WTC11 (cell line): ENCODE data around the gene CDH13. TPM values are rescaled to one million over a fixed set of nuclear protein-coding genes. Genes with fewer than 3 reads are reported as not detected.

Experiments used
- ATAC-seq: fragments of 200-7000 bp; cut with Tn5 transposase; 2 replicates; pipeline ENCODE4 v1.10.0; 2021; ENCODE audit warnings: mild to moderate bottlenecking, moderate library complexity
- CTCF ChIA-PET: fragments of 300-600 bp; sonication (Branson Sonifier 250); formaldehyde crosslinking; loops from one replicate; lab custom pipeline; 2021; ENCODE audit warnings: antibody characterized with exemption; lab: Charles Lee
- POLR2A ChIA-PET: fragments of 350-600 bp; sonication (Branson Sonifier 250); formaldehyde crosslinking; loops from one replicate; lab custom pipeline; 2021; ENCODE audit warnings: antibody characterized with exemption; lab: Charles Lee
- DNase-seq: peaks from one replicate; pipeline ENCODE4 v3.0.0; 2021; ENCODE audit warnings: low spot score
- H3K27ac Mint-ChIP-seq: 2 replicates; pipeline ENCODE4 v1.8.0; 2021; ENCODE audit warnings: mixed read lengths
- H3K27me3 Mint-ChIP-seq: 2 replicates; pipeline ENCODE4 v1.8.0; 2021; ENCODE audit warnings: low read depth, mild to moderate bottlenecking, moderate library complexity, mixed read lengths
- H3K36me3 Mint-ChIP-seq: 2 replicates; pipeline ENCODE4 v1.8.0; 2021; ENCODE audit warnings: mixed read lengths
- H3K4me1 Mint-ChIP-seq: 2 replicates; pipeline ENCODE4 v1.8.0; 2022; ENCODE audit warnings: mixed read lengths
- H3K4me3 Mint-ChIP-seq: 2 replicates; pipeline ENCODE4 v1.8.0; 2021; ENCODE audit warnings: mild to moderate bottlenecking, moderate library complexity, mixed read lengths
- H3K9me3 Mint-ChIP-seq: 2 replicates; pipeline ENCODE4 v1.8.0; 2021; ENCODE audit warnings: mixed read lengths
- ARID4B ChIP-seq: sonication (generic); formaldehyde crosslinking; IDR thresholded peaks from 2 replicates; pipeline ENCODE4 v1.8.0; 2023; ENCODE audit warnings: missing genetic modification reagents, mild to moderate bottlenecking, borderline replicate concordance
- CBFB ChIP-seq: sonication (generic); formaldehyde crosslinking; IDR thresholded peaks from 2 replicates; pipeline ENCODE4 v1.8.1; 2022; ENCODE audit warnings: mild to moderate bottlenecking, low read depth, missing genetic modification reagents
- ESRRA ChIP-seq: sonication (generic); formaldehyde crosslinking; IDR thresholded peaks from 2 replicates; pipeline ENCODE4 v1.8.1; 2022; ENCODE audit warnings: mild to moderate bottlenecking, missing genetic modification reagents, borderline replicate concordance
- GABPB1 ChIP-seq: sonication (generic); formaldehyde crosslinking; IDR thresholded peaks from 2 replicates; pipeline ENCODE4 v1.8.1; 2023; ENCODE audit warnings: mild to moderate bottlenecking, missing genetic modification reagents
- IRF1 ChIP-seq: sonication (generic); formaldehyde crosslinking; IDR thresholded peaks from 2 replicates; pipeline ENCODE4 v1.8.0; 2023; ENCODE audit warnings: missing genetic modification reagents
- NFATC4 ChIP-seq: fragments of 250-450 bp; sonication (Bioruptor Pico); IDR thresholded peaks from 2 replicates; pipeline ENCODE4 v1.9.0; 2021; ENCODE audit warnings: mild to moderate bottlenecking
- NFE2L1 ChIP-seq: sonication (generic); formaldehyde crosslinking; IDR thresholded peaks from 2 replicates; pipeline ENCODE4 v1.8.1; 2023; ENCODE audit warnings: missing genetic modification reagents
- NFYB ChIP-seq: sonication (generic); formaldehyde crosslinking; conservative IDR thresholded peaks from 2 replicates; pipeline ENCODE4 v1.8.0; 2022; ENCODE audit warnings: low read depth, missing genetic modification reagents
- RELA ChIP-seq: sonication (generic); formaldehyde crosslinking; IDR thresholded peaks from 2 replicates; pipeline ENCODE4 v1.8.1; 2022; ENCODE audit warnings: missing genetic modification reagents, mild to moderate bottlenecking, borderline replicate concordance
- TEAD4 ChIP-seq: sonication (generic); formaldehyde crosslinking; IDR thresholded peaks from 2 replicates; pipeline ENCODE4 v1.8.0; 2022; ENCODE audit warnings: mild to moderate bottlenecking, missing genetic modification reagents
- ZNF219 ChIP-seq: sonication (generic); formaldehyde crosslinking; IDR thresholded peaks from 2 replicates; pipeline ENCODE4 v1.8.0; 2023; ENCODE audit warnings: missing genetic modification reagents, mild to moderate bottlenecking, borderline replicate concordance
- ZSCAN18 ChIP-seq: fragments of 250-450 bp; sonication (Bioruptor Pico); IDR thresholded peaks from 2 replicates; pipeline ENCODE4 v2.1.2; 2022; ENCODE audit warnings: mild to moderate bottlenecking, moderate library complexity
- total RNA-seq: library from RNA; stranded (reverse); gene quantifications from 3 replicates; pipeline ENCODE4 v1.2.3, GENCODE V29; 2021
- TF ChIP-seq, protein P1 (sequence below): sonication (generic); formaldehyde crosslinking; IDR thresholded peaks from 2 replicates; pipeline ENCODE4 v1.8.1; 2023; ENCODE audit warnings: mild to moderate bottlenecking, moderate library complexity, missing genetic modification reagents
- TF ChIP-seq, protein P2 (sequence below): sonication (generic); formaldehyde crosslinking; IDR thresholded peaks from 2 replicates; pipeline ENCODE4 v1.8.0; 2022; ENCODE audit warnings: mild to moderate bottlenecking, missing genetic modification reagents
- TF ChIP-seq, protein P3 (sequence below): fragments of 250-450 bp; sonication (Bioruptor Pico); IDR thresholded peaks from 2 replicates; pipeline ENCODE4 v1.8.0; 2021; ENCODE audit warnings: mild to moderate bottlenecking

Gene CDH13
- total RNA-seq, 1 experiment from 2014 or later, result 0.81 TPM

- Mint-ChIP-seq H3K27ac (no peak overlapping the region), H3K27me3 (no peaks in the 10 kb centered on the region), H3K4me3 (no peak overlapping the region), H3K36me3 (no peaks in the 10 kb centered on the region), H3K4me1 (peaks cover 2% of the 10 kb centered on the region), H3K9me3 (peaks cover 14% of the 10 kb centered on the region)
- ATAC-seq (no peak), DNase-seq (no peak)
- no peak for TF ChIP-seq TEAD4 (CRISPR knock-in tag)
- no peak for TF ChIP-seq NFATC4 (CRISPR knock-in tag)
- TF ChIP-seq RELA (CRISPR knock-in tag), result no peak
- no peak for TF ChIP-seq ESRRA (CRISPR knock-in tag)
- TF ChIP-seq, protein P1, sequence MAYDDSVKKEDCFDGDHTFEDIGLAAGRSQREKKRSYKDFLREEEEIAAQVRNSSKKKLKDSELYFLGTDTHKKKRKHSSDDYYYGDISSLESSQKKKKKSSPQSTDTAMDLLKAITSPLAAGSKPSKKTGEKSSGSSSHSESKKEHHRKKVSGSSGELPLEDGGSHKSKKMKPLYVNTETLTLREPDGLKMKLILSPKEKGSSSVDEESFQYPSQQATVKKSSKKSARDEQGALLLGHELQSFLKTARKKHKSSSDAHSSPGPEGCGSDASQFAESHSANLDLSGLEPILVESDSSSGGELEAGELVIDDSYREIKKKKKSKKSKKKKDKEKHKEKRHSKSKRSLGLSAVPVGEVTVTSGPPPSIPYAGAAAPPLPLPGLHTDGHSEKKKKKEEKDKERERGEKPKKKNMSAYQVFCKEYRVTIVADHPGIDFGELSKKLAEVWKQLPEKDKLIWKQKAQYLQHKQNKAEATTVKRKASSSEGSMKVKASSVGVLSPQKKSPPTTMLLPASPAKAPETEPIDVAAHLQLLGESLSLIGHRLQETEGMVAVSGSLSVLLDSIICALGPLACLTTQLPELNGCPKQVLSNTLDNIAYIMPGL (CRISPR knock-in tag), result no peak
- ChIA-PET CTCF (no interaction called here), POLR2A (no interaction called here)
Observed at GRCh38 chr16:82911925-82912324, 285.2 kb downstream of the CDH13 start.

DNA sequence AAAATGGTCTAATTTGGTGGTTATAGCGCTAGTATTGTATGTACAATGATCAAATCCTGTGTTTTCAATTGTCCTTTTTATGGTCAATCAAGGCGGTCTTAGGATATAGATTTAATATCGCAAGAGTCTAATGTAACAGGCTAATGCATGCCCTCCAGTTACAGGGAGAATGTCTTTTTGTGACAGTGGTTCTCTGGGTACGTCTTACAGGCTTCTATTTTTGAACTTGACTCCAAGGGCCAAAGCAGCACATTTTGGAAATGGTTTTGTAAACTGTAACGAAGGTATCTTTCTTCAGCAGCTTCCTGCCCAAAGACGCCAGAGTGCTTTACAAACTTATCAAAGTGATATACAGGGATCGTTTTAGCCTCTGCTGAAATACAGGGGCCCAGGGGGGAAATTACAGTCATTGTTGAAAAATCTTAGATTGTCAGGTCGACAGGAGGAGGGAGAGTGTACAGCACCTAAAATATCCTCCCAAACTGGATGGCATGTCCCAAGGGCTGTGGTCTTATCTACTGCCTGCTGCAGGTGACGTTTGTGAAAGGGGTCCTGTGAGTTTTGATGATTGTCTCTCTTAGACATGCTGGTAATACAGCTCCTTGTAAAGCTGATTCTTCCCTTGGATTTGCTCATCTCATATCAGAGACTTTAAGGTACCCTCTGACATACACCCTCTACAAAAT lies 288.5 kb downstream of the CDH13 start:
- H3K9me3 Mint-ChIP-seq, result peaks cover 15% of the 10 kb centered on the region
- H3K4me3 Mint-ChIP-seq, result no peak overlapping the region
- no peaks in the 10 kb centered on the region for H3K27me3 Mint-ChIP-seq
- no peak for ATAC-seq
- H3K36me3 Mint-ChIP-seq, result no peaks in the 10 kb centered on the region
- TF ChIP-seq NFYB (no peak), ZSCAN18 (CRISPR knock-in tag) (no peak), ZNF219 (no peak), ARID4B (CRISPR knock-in tag) (no peak)
- TF ChIP-seq, protein P2, sequence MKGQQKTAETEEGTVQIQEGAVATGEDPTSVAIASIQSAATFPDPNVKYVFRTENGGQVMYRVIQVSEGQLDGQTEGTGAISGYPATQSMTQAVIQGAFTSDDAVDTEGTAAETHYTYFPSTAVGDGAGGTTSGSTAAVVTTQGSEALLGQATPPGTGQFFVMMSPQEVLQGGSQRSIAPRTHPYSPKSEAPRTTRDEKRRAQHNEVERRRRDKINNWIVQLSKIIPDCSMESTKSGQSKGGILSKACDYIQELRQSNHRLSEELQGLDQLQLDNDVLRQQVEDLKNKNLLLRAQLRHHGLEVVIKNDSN (CRISPR knock-in tag), result no peak
- no peak overlapping the region for H3K27ac Mint-ChIP-seq
- CTCF ChIA-PET, result no interaction called here
- H3K4me1 Mint-ChIP-seq, result peaks cover 5% of the 10 kb centered on the region
- DNase-seq, result no peak
- POLR2A ChIA-PET, result no interaction called here

DNA sequence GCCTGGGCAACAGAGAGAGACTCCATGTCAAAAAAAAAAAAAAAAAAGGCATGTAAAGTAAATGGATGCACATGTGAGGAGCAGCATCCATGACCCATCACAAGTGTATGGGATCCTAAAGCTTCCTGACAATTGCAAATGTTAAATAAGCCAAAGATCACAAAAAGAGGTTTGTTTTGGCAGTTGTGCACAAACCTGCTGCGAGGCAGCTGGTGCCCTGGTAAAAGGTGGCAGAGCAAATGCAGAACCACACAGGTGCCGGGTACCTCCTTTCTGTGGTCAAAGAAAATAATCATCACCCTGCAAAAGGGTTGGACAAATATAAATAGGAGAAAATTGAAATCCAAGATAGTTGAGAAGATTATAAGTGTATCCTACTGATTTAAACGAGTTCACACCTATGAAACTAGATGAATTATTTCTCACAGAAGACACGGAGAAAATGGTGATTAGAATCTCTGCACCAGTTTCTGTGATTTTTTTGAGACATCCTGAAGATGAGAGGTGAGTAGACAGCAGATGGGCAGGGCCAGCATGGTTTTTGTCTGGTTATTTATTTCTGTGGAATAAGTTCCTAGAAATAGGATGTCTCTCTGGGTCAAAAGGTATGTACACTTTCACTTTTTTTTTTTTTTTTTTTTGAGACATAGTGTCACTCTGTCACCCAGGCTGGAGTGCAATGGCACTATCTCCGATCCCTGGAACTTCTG lies 291.3 kb downstream of the CDH13 start:
- ATAC-seq, result no peak
- Mint-ChIP-seq H3K4me3 (no peak overlapping the region), H3K27ac (no peak overlapping the region), H3K36me3 (no peaks in the 10 kb centered on the region), H3K9me3 (peaks cover 16% of the 10 kb centered on the region), H3K27me3 (no peaks in the 10 kb centered on the region), H3K4me1 (peaks cover 5% of the 10 kb centered on the region)
- ChIA-PET POLR2A (no interaction called here), CTCF (no interaction called here)
- no peak for DNase-seq
- TF ChIP-seq CBFB (no peak), GABPB1 (CRISPR knock-in tag) (no peak), NFE2L1 (CRISPR knock-in tag) (no peak), ARID4B (CRISPR knock-in tag) (no peak), IRF1 (CRISPR knock-in tag) (no peak)
- TF ChIP-seq, protein P3, sequence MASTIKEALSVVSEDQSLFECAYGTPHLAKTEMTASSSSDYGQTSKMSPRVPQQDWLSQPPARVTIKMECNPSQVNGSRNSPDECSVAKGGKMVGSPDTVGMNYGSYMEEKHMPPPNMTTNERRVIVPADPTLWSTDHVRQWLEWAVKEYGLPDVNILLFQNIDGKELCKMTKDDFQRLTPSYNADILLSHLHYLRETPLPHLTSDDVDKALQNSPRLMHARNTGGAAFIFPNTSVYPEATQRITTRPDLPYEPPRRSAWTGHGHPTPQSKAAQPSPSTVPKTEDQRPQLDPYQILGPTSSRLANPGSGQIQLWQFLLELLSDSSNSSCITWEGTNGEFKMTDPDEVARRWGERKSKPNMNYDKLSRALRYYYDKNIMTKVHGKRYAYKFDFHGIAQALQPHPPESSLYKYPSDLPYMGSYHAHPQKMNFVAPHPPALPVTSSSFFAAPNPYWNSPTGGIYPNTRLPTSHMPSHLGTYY (CRISPR knock-in tag), result no peak
